Ectodermal cell (in vitro differentiated cells): ENCODE measurements around the gene RPP25.
"Not testable (repeated sequence)": the region's sequence is repeated elsewhere in the genome, so short reads cannot be mapped to it uniquely, and the experiment has no call there.

Experiments
- H3K27ac ChIP-seq: 2 replicates; pipeline ENCODE4 v1.7.0; 2013; ENCODE audit warnings: mild to moderate bottlenecking, low read depth, low read length; ENCODE audit not compliant: insufficient read depth, poor library complexity, severe bottlenecking
- H3K27me3 ChIP-seq: 2 replicates; pipeline ENCODE4 v1.7.0; 2013; ENCODE audit warnings: mild to moderate bottlenecking, low read length; ENCODE audit not compliant: insufficient read depth, control insufficient read depth, poor library complexity, severe bottlenecking
- H3K36me3 ChIP-seq: one replicate; pipeline ENCODE4 v1.7.0; 2013; ENCODE audit warnings: low read length; ENCODE audit not compliant: control insufficient read depth, insufficient read depth
- H3K4me1 ChIP-seq: one replicate; pipeline ENCODE4 v1.7.0; 2013; ENCODE audit warnings: low read length; ENCODE audit not compliant: control insufficient read depth, insufficient read depth
- H3K4me3 ChIP-seq: 2 replicates; pipeline ENCODE4 v1.7.0; 2013; ENCODE audit warnings: low read depth, low read length, control low read depth; ENCODE audit not compliant: insufficient read depth
- H3K9me3 ChIP-seq: 2 replicates; pipeline ENCODE4 v1.7.0; 2013; ENCODE audit warnings: mild to moderate bottlenecking, low read length, moderate library complexity; ENCODE audit not compliant: control insufficient read depth
- WGBS, 2 experiments: methylation state at CpG; one replicate each; pipeline ENCODE4 v1.1.7; 2013; ENCODE audit warnings: missing lambda C conversion rate in 2 of 2; 5-methylcytosine and 5-hydroxymethylcytosine counted together

The RPP25 gene

DNA sequence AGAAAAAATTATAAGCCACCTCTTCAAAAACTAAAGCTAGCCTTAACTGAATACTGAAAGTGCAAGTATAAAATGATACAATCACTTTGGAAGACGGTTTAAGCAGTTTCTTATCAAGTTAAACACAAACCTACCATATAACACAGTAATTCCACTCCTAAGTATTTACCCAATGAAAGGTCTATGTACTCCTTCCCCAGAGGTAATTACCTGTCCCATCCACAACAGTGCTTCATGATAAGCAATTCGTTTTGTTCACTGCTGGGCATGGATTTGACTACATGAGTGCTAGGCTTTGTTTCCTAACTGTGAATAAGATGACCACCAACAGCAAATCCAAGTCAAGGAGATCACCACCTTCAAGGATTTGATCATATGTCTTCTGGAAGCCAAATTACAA lies 23.0 kb downstream of the RPP25 start:
- no peaks in the 10 kb centered on the region for H3K9me3 ChIP-seq
- H3K4me1 ChIP-seq, result no peaks in the 10 kb centered on the region
- H3K4me3 ChIP-seq, result no peak overlapping the region
- H3K36me3 ChIP-seq, result peaks cover 4% of the 10 kb centered on the region
- WGBS, 2 experiments, result 89 to 90% methylated on average over 2 of the region's 2 CpGs
- no peaks in the 10 kb centered on the region for H3K27me3 ChIP-seq
- H3K27ac ChIP-seq, result no peak overlapping the region

DNA sequence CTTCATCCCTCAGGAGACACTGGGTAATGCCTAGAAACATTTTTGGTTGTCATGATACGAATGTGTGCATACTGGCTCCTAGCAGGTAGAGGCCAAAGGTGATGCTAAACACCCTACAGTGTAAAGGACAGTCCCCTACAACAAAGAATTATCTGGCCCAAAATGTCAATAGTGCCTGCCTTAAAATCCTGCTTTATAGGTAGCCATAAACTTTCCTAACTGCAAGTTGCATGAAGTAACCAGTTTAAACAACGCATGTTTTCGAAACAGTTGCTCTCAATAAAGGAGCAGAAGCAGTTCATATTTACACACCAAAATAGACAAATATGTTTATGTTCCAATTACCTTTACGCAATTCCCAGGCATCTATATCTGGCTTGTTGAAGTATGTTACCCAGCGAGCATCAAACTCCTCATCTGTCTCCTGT lies 27.8 kb downstream of the RPP25 start:
- H3K36me3 ChIP-seq, result peaks cover 4% of the 10 kb centered on the region
- no peaks in the 10 kb centered on the region for H3K27me3 ChIP-seq
- H3K4me3 ChIP-seq, result no peak overlapping the region
- H3K4me1 ChIP-seq, result no peaks in the 10 kb centered on the region
- 95 to 96% methylated on average over 5 of the region's 5 CpGs for WGBS, 2 experiments
- no peak overlapping the region for H3K27ac ChIP-seq
- H3K9me3 ChIP-seq, result no peaks in the 10 kb centered on the region

DNA sequence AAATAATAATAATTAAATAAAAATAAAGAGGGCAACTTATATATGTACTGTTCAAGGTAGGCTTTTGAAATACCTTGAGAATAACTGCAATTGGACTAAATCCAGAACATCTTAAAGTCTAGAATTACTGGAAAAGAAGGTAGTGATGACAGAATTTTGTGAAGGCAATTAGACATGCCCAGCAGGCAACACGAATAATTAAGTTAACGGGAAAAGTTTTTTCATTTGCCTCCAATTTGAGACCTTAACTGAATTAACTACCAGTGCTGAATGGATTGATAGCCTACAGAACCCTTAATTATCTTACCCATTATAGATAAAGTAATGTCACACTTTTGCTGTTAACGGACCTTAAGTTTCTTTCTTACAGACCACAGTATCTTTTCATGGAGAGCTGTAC lies 32.0 kb downstream of the RPP25 start:
- Histone ChIP-seq H3K27me3 (no peaks in the 10 kb centered on the region), H3K27ac (no peak overlapping the region), H3K4me3 (no peak overlapping the region), H3K9me3 (no peaks in the 10 kb centered on the region), H3K4me1 (no peaks in the 10 kb centered on the region), H3K36me3 (peaks cover 23% of the 10 kb centered on the region)
- WGBS, 2 experiments, result 100% methylated on average over 3 of the region's 3 CpGs

DNA sequence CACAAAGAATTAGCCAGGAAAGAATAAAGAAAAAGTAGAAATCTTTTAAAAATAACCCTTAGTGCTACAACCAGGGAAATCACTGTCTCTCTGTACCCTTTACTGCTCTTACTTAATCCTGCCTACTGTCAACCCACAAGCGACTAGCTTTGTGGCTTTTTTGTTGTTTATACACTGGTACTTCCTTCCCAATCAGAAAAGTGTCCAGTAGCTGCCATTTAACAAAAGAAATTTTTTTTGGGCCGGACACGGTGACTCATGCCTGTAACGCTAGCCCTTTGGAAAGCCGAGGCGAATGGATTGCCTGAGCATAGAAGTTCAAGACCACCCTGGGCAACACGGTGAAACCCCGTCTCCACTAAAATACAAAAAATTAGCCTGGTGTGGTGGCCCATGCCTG lies 36.1 kb downstream of the RPP25 start:
- peaks cover 42% of the 10 kb centered on the region for H3K36me3 ChIP-seq
- H3K27ac ChIP-seq, result no peak overlapping the region
- H3K4me1 ChIP-seq, result no peaks in the 10 kb centered on the region
- no peak overlapping the region for H3K4me3 ChIP-seq
- no peaks in the 10 kb centered on the region for H3K9me3 ChIP-seq
- WGBS, 2 experiments, result 94 to 96% methylated on average over 8 of the region's 8 CpGs
- no peaks in the 10 kb centered on the region for H3K27me3 ChIP-seq

DNA sequence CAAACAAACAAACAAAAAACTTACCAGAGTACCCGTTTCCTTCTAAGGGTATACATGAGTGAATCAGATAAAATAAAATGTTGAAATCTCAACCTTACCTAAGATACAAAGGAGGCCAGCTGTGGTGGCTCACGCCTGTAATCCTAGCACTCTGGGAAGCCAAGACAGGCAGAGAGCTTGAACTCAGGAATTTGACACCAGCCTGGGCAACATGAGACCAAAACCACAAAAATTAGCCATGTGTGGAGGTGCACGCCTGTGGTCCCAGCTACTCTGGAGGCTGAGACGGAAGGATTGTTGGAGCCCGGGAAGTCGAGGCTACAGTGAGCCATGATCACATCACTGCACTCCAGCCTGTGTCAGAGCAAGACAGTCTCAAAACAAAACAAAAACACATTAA lies 38.9 kb downstream of the RPP25 start:
- no peak overlapping the region for H3K27ac ChIP-seq
- H3K4me3 ChIP-seq, result no peak overlapping the region
- 92 to 97% methylated on average over 5 to 6 of the region's 6 CpGs for WGBS, 2 experiments
- no peaks in the 10 kb centered on the region for H3K9me3 ChIP-seq
- H3K27me3 ChIP-seq, result no peaks in the 10 kb centered on the region
- H3K36me3 ChIP-seq, result peaks cover 39% of the 10 kb centered on the region
- no peaks in the 10 kb centered on the region for H3K4me1 ChIP-seq

DNA sequence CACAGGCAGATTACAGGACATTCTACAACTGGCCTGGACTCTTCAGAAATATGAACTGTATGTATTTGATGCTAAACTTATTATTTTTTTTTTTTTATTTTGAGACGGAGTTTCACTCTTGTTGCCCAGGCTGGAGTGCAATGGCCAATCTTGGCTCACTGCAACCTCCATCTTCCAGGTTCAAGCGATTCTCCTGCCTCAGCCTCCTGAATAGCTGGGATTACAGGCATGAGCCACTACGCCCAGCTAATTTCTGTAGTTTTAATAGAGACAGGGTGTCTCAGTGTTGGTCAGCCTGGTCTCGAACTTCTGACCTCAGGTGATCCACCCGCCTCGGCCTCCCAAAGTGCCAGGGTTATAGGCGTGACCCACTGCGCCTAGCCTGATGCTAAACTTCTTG lies 42.8 kb downstream of the RPP25 start:
- not testable (repeated sequence) for H3K9me3 ChIP-seq, H3K27me3 ChIP-seq, H3K4me3 ChIP-seq, H3K27ac ChIP-seq, H3K4me1 ChIP-seq
- peaks cover 33% of the 10 kb centered on the region for H3K36me3 ChIP-seq
- WGBS, 2 experiments, result 95 to 96% methylated on average over 8 of the region's 8 CpGs

DNA sequence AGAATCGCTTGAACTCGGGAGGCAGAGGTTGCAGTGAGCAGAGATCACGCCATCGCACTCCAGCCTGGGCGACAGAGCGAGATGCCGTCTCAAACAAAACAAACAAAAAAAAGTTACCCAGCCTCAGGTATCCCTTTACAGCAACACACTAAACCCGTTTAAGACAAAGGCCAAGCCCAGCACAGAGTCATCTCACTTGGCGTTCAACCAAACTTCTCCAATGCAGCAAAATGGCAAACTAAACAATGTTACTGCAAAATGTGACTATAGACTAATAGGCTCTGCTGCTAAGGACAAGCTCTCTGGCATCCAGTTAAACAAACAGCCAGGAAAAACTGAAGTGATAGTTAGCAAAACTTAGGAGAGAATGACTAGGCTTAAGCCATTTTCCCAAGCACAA lies 43.5 kb downstream of the RPP25 start:
- no peaks in the 10 kb centered on the region for H3K9me3 ChIP-seq
- no peak overlapping the region for H3K27ac ChIP-seq
- H3K36me3 ChIP-seq, result peaks cover 29% of the 10 kb centered on the region
- no peak overlapping the region for H3K4me3 ChIP-seq
- no peaks in the 10 kb centered on the region for H3K4me1 ChIP-seq
- 95 to 96% methylated on average over 9 of the region's 9 CpGs for WGBS, 2 experiments
- no peaks in the 10 kb centered on the region for H3K27me3 ChIP-seq

DNA sequence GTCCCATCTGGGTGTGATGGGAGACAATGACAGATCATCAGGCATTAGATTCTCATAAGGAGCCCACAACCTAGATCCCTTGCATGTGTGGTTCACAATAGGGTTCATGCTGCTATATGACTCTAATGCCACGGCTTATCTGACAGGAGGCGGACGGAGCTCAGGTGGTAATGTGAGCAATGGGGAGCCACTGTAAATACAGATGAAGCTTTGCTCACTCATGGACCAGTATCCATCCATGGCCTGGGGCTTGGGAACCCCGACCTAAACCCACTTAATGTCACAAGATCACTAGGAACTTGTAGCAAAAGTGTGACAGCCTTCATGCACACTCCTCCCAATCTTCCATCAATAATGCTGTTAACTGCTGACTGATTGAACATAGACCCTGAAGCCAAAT lies 47.9 kb downstream of the RPP25 start:
- H3K4me3 ChIP-seq, result no peak overlapping the region
- WGBS, 2 experiments, result 95 to 96% methylated on average over 4 of the region's 4 CpGs
- H3K27me3 ChIP-seq, result no peaks in the 10 kb centered on the region
- peaks cover 20% of the 10 kb centered on the region for H3K36me3 ChIP-seq
- H3K27ac ChIP-seq, result no peak overlapping the region
- H3K9me3 ChIP-seq, result no peaks in the 10 kb centered on the region
- no peaks in the 10 kb centered on the region for H3K4me1 ChIP-seq

DNA sequence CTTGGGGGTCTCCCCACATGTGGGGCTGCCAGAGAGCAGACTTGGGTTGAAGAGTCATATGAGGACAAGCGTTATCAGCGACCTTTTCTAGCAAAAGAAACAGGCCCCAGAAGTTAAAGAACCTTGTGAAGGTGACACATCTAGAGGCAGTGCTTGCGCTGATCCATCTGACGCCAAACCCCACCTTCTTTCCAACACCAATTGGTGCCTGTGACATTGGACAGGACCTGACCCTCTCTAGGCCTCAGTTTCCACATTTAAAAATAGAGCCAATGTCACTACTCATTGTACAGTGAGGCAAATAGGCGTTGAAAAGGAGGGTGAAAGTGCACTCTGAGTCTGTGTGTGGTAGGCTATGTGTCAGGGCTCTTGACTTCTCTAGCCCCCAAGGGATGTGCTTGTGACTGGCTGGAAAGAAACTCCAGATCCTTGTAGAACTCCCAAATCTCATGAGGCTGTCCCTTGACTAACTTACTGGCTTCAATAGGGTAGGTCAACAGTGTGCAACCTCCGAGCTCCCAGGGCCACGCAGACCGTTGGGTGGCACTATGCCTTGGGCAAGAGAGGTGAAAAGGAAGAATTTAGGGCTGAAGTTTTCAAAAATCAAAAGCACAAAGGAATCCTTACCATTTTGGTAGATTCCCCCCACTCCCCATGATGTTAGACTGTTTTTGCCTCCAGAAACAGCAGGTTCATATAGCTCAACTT lies 49.3 kb downstream of the RPP25 start:
- H3K4me1 ChIP-seq, result no peaks in the 10 kb centered on the region
- H3K9me3 ChIP-seq, result no peaks in the 10 kb centered on the region
- 49 to 57% methylated on average over 8 of the region's 8 CpGs for WGBS, 2 experiments
- H3K27me3 ChIP-seq, result no peaks in the 10 kb centered on the region
- peak overlapping the region; percentile 97 for H3K4me3 ChIP-seq
- no peak overlapping the region for H3K27ac ChIP-seq
- peaks cover 22% of the 10 kb centered on the region for H3K36me3 ChIP-seq

DNA sequence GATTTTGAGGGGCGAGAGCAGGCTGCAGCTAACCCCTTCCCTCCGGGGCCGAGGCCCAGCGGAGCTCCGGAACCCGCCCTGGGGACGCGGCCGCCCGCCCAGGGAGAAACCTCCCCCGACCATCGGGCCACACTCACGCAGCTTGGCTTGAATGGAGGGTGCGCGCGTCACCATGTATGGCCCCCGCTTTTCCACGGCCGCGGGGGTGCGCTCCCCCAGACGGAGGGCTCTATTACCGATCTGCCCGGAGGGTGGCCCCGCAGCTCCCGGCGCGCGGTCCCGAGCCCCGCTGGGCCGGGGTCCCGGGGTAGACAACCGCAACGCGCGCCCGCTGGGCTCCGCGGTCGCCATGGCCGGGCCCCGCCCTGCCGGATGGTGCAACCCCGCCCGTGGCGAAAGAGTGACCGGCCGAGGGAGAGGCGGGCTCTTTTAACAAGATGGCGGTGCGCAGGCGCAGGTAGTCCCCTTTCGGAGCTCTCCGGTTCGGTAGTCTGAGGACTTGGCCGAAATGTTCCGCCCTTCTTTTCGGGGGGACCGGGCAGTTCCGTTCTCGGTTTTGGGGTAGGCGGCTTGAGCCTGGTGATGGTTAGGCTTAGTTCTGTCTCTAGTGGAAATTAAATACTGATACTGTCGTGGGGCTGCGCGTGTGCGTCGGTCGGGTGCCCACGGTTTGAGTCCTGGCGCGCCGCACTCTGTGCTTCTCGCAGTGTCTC lies 50.0 kb downstream of the RPP25 start, which contains the start of gene FAM219B:
FAM219B (minus strand) TSS at position 402 of the 713 bp plus-strand sequence; CDS start at position 351, 51 bp downstream.
- Histone ChIP-seq H3K4me3 (peak within 1 kb of the TSS; percentile 97), H3K36me3 (peaks cover 15% of the 10 kb centered on the region), H3K4me1 (no peaks in the 10 kb centered on the region), H3K27ac (peak within 1 kb of the TSS; percentile 84), H3K9me3 (no peaks in the 10 kb centered on the region), H3K27me3 (no peaks in the 10 kb centered on the region)
- WGBS, 2 experiments, result 1% methylated on average over 74 of the region's 74 CpGs
